OCI-LY1 (cell line): ENCODE measurements around the gene STX8.

Experiments
- H2AFZ ChIP-seq: fragments of 200-600 bp; sonication (generic), shearing (Covaris generic); 2 replicates; pipeline ENCODE4 v1.6.0; 2014; ENCODE audit warnings: antibody characterized with exemption, mild to moderate bottlenecking, low read length
- H3F3A ChIP-seq: fragments of 200-600 bp; sonication (generic), shearing (Covaris generic); 2 replicates; pipeline ENCODE4 v1.6.0; 2014; ENCODE audit warnings: mild to moderate bottlenecking, antibody characterized with exemption, low read length, moderate library complexity; ENCODE audit not compliant: insufficient read depth
- H3K27ac ChIP-seq: fragments of 200-600 bp; sonication (generic); 2 replicates; pipeline ENCODE4 v1.5.1; 2014; ENCODE audit warnings: low read length, mixed run types, mild to moderate bottlenecking, low read depth; ENCODE audit not compliant: poor library complexity, severe bottlenecking
- H3K27me3 ChIP-seq: fragments of 200-600 bp; sonication (generic); 2 replicates; pipeline ENCODE4 v1.6.0; 2014; ENCODE audit warnings: antibody characterized with exemption, mild to moderate bottlenecking, low read length, moderate library complexity; ENCODE audit not compliant: insufficient read depth
- H3K36me3 ChIP-seq: fragments of 200-600 bp; sonication (generic); 2 replicates; pipeline ENCODE4 v1.6.1; 2014; ENCODE audit warnings: mild to moderate bottlenecking, antibody characterized with exemption, low read length, moderate library complexity, mixed read lengths; ENCODE audit not compliant: insufficient read depth
- H3K4me1 ChIP-seq: fragments of 200-600 bp; sonication (generic); 2 replicates; pipeline ENCODE4 v1.5.1; 2014; ENCODE audit warnings: mild to moderate bottlenecking, low read length, moderate library complexity; ENCODE audit not compliant: insufficient read depth, severe bottlenecking
- H3K4me2 ChIP-seq: fragments of 200-600 bp; sonication (generic), shearing (Covaris generic); 2 replicates; pipeline ENCODE4 v1.6.1; 2014; ENCODE audit warnings: low read length
- H3K4me3 ChIP-seq: fragments of 200-600 bp; sonication (generic); 2 replicates; pipeline ENCODE4 v1.5.1; 2014; ENCODE audit warnings: low read length, low read depth, mild to moderate bottlenecking, mixed read lengths; ENCODE audit not compliant: poor library complexity, severe bottlenecking
- H3K79me2 ChIP-seq: fragments of 200-600 bp; shearing (Covaris generic); 2 replicates; pipeline ENCODE4 v1.6.1; 2016; ENCODE audit warnings: mixed run types, low read length, mixed read lengths; ENCODE audit not compliant: insufficient read depth
- H3K9ac ChIP-seq: fragments of 200-600 bp; sonication (generic), shearing (Covaris generic); 2 replicates; pipeline ENCODE4 v1.6.1; 2014; ENCODE audit warnings: mild to moderate bottlenecking, low read length, mixed read lengths
- H3K9me2 ChIP-seq: fragments of 200-600 bp; sonication (generic), shearing (Covaris generic); 2 replicates; pipeline ENCODE4 v1.6.1; 2014; ENCODE audit warnings: low read depth, mild to moderate bottlenecking, low read length, mixed read lengths
- H3K9me3 ChIP-seq: fragments of 200-600 bp; shearing (Covaris generic); 2 replicates; pipeline ENCODE4 v1.6.1; 2014; ENCODE audit warnings: low read length, mixed read lengths
- H4K20me1 ChIP-seq: fragments of 200-600 bp; sonication (generic), shearing (Covaris generic); 2 replicates; pipeline ENCODE4 v1.6.0; 2016; ENCODE audit warnings: mild to moderate bottlenecking, low read length; ENCODE audit not compliant: insufficient read depth
- CTCF ChIP-seq: fragments of 200-600 bp; sonication (generic), shearing (Covaris generic); IDR thresholded peaks from 2 replicates; pipeline ENCODE4 v1.5.1; 2017; ENCODE audit warnings: mild to moderate bottlenecking, antibody characterized with exemption, low read length, moderate library complexity, mixed read lengths
- EZH2 ChIP-seq: fragments of 200-600 bp; sonication (generic), shearing (Covaris generic); IDR thresholded peaks from 2 replicates; pipeline ENCODE4 v1.8.0; 2017; ENCODE audit warnings: borderline replicate concordance, mixed run types, mild to moderate bottlenecking, antibody characterized with exemption, low read length, moderate library complexity, mixed read lengths

STX8 gene

GRCh38 chr17:9350080-9350479 lies 225.5 kb downstream of the STX8 start:
- H3K79me2 ChIP-seq, result no peaks in the 10 kb centered on the region
- H3K27me3 ChIP-seq, result no peaks in the 10 kb centered on the region
- no peaks in the 10 kb centered on the region for H3F3A ChIP-seq
- H3K36me3 ChIP-seq, result no peaks in the 10 kb centered on the region
- no peaks in the 10 kb centered on the region for H3K9me2 ChIP-seq
- no peak overlapping the region for H2AFZ ChIP-seq
- TF ChIP-seq EZH2 (no peak), CTCF (no peak)
- no peaks in the 10 kb centered on the region for H3K9me3 ChIP-seq
- H3K4me1 ChIP-seq, result no peaks in the 10 kb centered on the region
- H3K9ac ChIP-seq, result no peak overlapping the region
- H3K4me3 ChIP-seq, result no peak overlapping the region
- no peaks in the 10 kb centered on the region for H4K20me1 ChIP-seq
- H3K4me2 ChIP-seq, result no peak overlapping the region
- no peak overlapping the region for H3K27ac ChIP-seq

DNA sequence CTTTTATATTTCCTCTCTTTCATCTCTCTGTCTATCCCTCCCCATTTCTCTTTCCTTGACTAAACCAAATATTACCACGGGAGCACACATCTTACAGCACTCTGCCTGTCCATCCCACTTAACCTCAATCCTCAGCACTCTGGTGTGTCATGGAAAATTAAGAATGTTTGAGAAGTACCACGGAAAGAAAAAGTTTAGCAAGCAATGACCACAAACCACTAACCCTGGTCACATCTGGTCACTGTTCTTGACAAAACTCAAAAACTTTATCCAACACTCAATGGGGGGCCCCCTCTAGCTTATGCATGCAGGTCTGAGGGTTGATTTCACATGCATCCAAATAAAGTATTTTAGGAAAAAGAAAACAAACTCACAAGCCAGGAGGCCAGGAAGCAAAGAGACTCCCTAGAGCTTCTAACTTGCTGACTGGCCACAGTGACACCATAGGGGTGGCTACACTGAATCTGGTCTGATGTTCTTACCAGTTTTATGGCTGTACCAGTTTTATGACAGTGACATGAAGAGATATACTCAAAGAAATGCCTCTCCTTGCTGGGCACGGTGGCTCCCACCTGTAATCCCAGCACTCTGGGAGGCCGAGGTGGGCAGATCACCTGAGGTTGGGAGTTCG lies 229.2 kb downstream of the STX8 start:
- Histone ChIP-seq H3K9me2 (no peaks in the 10 kb centered on the region), H3F3A (no peaks in the 10 kb centered on the region), H3K27me3 (no peaks in the 10 kb centered on the region), H4K20me1 (no peaks in the 10 kb centered on the region), H3K79me2 (no peaks in the 10 kb centered on the region), H2AFZ (no peak overlapping the region), H3K4me2 (no peak overlapping the region), H3K9ac (no peak overlapping the region), H3K36me3 (no peaks in the 10 kb centered on the region), H3K9me3 (no peaks in the 10 kb centered on the region), H3K27ac (no peak overlapping the region), H3K4me3 (no peak overlapping the region), H3K4me1 (no peaks in the 10 kb centered on the region)
- TF ChIP-seq CTCF (no peak), EZH2 (no peak)

DNA sequence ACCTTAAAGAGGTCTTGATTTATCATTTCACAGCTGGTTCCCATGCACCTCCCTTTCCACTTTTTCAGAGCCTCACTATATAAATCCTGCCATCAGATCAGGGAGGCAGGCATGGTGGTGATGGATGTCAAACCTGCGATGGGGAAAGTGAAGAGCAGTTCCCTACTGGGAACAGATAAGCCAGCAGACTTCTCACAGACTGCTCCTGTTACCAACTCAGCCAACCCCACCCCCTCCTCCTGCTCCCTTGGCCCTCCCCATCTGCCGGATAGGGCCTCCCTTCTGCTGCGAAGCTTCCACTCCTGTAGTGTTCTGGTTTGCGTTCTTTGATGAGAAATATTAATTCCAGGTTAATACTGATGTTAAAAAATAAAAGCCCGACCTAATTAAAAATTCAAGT lies 232.1 kb downstream of the STX8 start:
- Histone ChIP-seq H3K27ac (no peak overlapping the region), H3K27me3 (no peaks in the 10 kb centered on the region), H3K4me3 (no peak overlapping the region), H3K4me2 (no peak overlapping the region), H3K79me2 (no peaks in the 10 kb centered on the region), H2AFZ (no peak overlapping the region), H4K20me1 (no peaks in the 10 kb centered on the region), H3K9me3 (no peaks in the 10 kb centered on the region), H3F3A (no peaks in the 10 kb centered on the region), H3K4me1 (no peaks in the 10 kb centered on the region), H3K9ac (no peak overlapping the region), H3K36me3 (no peaks in the 10 kb centered on the region), H3K9me2 (no peaks in the 10 kb centered on the region)
- no peak for TF ChIP-seq CTCF
- TF ChIP-seq EZH2, result no peak
